Glutamatergic neuron (in vitro differentiated cells): Measurements from ENCODE around the gene SH3BP5. TPM values are rescaled to one million over a fixed set of nuclear protein-coding genes. Genes with fewer than 3 reads are reported as not detected.

Source experiments
- DNase-seq: peaks from one replicate; pipeline ENCODE4 v3.0.0; 2022
- H3K27ac Mint-ChIP-seq: one replicate; pipeline ENCODE4 v1.8.0; 2020; ENCODE audit warnings: mild to moderate bottlenecking, mixed read lengths, inconsistent platforms; ENCODE audit not compliant: unreplicated experiment
- H3K27me3 Mint-ChIP-seq: one replicate; pipeline ENCODE4 v1.8.0; 2020; ENCODE audit warnings: mild to moderate bottlenecking, moderate library complexity, mixed read lengths, inconsistent platforms; ENCODE audit not compliant: unreplicated experiment
- H3K36me3 Mint-ChIP-seq: one replicate; pipeline ENCODE4 v1.8.0; 2020; ENCODE audit warnings: mild to moderate bottlenecking, mixed read lengths, inconsistent platforms; ENCODE audit not compliant: unreplicated experiment
- H3K4me1 Mint-ChIP-seq: one replicate; pipeline ENCODE4 v1.8.0; 2020; ENCODE audit warnings: mild to moderate bottlenecking, low read depth, mixed read lengths, inconsistent platforms; ENCODE audit not compliant: unreplicated experiment
- H3K4me3 Mint-ChIP-seq: one replicate; pipeline ENCODE4 v1.8.0; 2020; ENCODE audit warnings: mild to moderate bottlenecking, mixed read lengths, inconsistent platforms; ENCODE audit not compliant: unreplicated experiment
- H3K9me3 Mint-ChIP-seq: one replicate; pipeline ENCODE4 v1.8.0; 2020; ENCODE audit warnings: mild to moderate bottlenecking, moderate library complexity, mixed read lengths, inconsistent platforms; ENCODE audit not compliant: unreplicated experiment
- long read RNA-seq: library from polyadenylated mRNA; unstranded; transcript quantifications from one replicate; pipeline ENCODE4 v2.0.0, GENCODE V29; 2020; ENCODE audit not compliant: unreplicated experiment
- total RNA-seq: library from RNA; stranded (reverse); fragmentation: NEBNext Ultra II Directional; extraction: Animal tissue kit (Norgen Biotek cat#: 25700); gene quantifications from one replicate; pipeline ENCODE4 v1.2.1, GENCODE V29; 2021; ENCODE audit not compliant: unreplicated experiment
- TF ChIP-seq, protein P1 (sequence below): fragments of 200-600 bp; sonication (generic); IDR thresholded peaks from one replicate; pipeline ENCODE4 v1.5.0; 2021; ENCODE audit not compliant: partially characterized antibody, unreplicated experiment

SH3BP5 gene, protein sequence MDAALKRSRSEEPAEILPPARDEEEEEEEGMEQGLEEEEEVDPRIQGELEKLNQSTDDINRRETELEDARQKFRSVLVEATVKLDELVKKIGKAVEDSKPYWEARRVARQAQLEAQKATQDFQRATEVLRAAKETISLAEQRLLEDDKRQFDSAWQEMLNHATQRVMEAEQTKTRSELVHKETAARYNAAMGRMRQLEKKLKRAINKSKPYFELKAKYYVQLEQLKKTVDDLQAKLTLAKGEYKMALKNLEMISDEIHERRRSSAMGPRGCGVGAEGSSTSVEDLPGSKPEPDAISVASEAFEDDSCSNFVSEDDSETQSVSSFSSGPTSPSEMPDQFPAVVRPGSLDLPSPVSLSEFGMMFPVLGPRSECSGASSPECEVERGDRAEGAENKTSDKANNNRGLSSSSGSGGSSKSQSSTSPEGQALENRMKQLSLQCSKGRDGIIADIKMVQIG
- 25.3 TPM for total RNA-seq
- long read RNA-seq, transcript SH3BP5-202 (9 exons, 2,822 nt), result major isoform, 9 of 13 reads
- long read RNA-seq, partial matches to known transcripts, result 0 of 13 reads
- long read RNA-seq, other reads (novel, unspliced or antisense), result 4 of 13 reads

DNA sequence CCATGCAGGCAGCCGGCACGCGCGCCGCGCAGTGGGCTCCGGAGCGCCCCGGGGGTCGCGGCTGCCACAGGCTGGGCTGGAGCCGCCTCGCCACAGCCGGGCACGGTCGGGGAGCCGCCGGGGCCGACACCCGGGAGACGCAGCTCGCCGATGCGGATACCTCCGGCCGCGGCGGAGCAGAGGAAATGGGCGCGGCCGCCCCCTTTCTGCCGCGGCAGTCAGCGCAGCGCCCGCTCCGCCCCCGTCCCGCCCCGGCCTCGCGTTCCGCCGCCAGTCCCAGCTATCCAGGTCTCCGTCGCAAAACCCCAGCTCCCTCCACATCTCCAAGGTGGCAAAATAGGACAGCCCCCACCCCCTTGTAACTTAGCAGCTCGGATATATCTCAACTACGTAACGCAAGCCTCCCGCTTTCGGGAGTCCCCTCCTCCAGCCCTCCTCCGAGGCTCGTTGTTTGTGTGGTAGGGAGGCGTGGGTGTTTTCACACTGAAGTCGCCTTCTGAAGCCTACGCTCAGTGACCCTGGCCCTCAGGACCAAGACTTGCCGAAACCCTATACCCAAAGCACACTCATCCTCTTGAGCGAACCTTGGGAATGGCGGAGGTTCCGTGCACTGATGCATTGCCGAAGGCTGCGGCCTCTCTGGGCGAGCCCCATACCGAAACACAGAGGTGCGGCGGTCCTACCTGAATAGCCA is at the start of gene SH3BP5:
Gene SH3BP5, minus strand, starts transcription at position 182 of the 694 bp plus-strand sequence. Its CDS starts 178 bp downstream, at position 4.
- H3K36me3 Mint-ChIP-seq, result no peaks in the 10 kb centered on the region
- TF ChIP-seq, protein P1, sequence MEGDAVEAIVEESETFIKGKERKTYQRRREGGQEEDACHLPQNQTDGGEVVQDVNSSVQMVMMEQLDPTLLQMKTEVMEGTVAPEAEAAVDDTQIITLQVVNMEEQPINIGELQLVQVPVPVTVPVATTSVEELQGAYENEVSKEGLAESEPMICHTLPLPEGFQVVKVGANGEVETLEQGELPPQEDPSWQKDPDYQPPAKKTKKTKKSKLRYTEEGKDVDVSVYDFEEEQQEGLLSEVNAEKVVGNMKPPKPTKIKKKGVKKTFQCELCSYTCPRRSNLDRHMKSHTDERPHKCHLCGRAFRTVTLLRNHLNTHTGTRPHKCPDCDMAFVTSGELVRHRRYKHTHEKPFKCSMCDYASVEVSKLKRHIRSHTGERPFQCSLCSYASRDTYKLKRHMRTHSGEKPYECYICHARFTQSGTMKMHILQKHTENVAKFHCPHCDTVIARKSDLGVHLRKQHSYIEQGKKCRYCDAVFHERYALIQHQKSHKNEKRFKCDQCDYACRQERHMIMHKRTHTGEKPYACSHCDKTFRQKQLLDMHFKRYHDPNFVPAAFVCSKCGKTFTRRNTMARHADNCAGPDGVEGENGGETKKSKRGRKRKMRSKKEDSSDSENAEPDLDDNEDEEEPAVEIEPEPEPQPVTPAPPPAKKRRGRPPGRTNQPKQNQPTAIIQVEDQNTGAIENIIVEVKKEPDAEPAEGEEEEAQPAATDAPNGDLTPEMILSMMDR, result peak; percentile 65
- peak; percentile 87 for DNase-seq
- peaks cover 7% of the 10 kb centered on the region for H3K27me3 Mint-ChIP-seq
- peaks cover 28% of the 10 kb centered on the region for H3K4me1 Mint-ChIP-seq
- H3K9me3 Mint-ChIP-seq, result peaks cover 5% of the 10 kb centered on the region
- peak within 1 kb of the TSS; percentile 90 for H3K27ac Mint-ChIP-seq
- H3K4me3 Mint-ChIP-seq, result peak within 1 kb of the TSS; percentile 99

DNA sequence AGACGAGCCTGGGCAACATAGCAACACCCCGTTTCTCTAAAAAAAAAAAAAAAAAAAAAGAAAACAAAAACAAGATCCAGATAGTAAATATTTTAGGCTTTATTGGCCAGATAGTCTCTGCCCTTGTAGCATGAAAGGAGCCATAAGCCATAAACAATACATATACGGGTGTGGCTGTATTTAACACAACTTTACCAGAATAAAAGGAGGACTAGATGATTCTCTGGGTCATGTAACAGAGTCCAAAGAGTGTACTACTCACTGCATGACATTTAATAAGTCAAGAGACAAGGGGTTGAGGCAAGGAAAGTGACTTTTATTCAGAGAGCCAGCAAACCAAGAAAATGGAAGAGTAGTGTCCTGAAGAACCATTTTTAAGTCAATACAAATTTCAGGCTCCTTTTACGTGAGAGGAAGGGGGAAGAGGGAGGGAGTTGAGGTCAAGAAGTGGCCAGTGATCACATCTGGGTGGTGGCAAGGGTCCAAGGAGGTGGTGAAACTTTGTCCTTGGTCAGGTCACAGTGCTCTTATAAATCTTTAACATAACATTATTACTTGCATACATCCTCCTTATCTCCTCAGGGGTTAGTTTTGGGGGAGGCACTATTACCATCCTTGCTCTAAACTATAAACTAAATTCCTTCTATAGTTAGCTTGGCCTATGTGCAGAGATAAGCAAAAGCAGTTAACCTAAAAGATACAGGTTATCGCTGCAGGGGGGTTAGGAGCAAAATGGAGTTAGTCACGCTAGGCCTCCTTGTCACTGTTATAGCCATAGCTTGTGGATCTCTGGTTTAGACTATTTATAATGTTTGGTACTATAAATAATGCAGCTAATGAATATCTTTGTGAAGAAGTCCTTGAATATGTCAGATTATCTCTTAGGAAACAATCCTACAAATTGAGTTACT is 48.8 kb upstream of the SH3BP5 start:
- H3K9me3 Mint-ChIP-seq, result peaks cover 4% of the 10 kb centered on the region
- H3K4me3 Mint-ChIP-seq, result no peak overlapping the region
- TF ChIP-seq, protein P1, result no peak
- peaks cover 6% of the 10 kb centered on the region for H3K36me3 Mint-ChIP-seq
- H3K4me1 Mint-ChIP-seq, result peaks cover 2% of the 10 kb centered on the region
- peaks cover 2% of the 10 kb centered on the region for H3K27me3 Mint-ChIP-seq
- DNase-seq, result no peak
- H3K27ac Mint-ChIP-seq, result no peak overlapping the region

DNA sequence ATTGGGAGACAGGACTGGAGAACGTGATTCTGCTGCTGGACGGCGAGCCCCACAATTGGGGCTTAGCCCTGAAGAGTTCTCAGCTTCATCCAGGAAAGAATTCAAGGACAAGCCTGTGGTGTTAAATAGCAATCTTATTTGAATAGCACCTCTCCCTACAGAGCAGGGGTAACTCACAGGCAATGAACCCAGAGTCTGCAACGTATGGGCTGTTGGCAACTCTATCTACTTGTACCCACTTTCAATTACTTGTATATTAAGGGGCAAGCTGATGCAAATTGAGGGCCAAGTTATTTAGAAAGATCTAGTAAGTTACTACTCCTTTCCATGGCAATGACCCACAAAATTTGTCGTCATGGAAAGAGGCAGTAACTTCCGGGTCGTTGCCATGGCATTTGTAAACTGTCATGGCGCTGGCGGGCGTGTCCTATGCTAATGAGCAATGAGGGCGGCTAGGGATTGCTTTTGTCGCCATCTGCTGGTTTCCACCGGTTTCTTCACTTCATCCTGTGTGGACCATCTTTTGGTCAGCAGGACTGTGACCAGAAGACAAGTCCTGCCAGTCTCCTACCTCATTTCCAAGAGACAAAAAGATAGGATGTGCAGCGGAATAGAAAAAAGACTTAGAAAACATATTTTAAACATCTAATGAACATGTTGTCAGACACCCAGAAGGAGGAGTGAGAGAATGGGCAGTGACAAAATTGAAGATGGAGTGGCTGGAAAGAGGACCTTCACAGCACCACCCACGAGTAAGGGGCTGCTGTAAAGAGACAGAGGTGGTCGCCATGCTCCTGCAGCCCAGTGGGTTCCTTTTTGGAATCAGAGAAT is 45.8 kb upstream of the SH3BP5 start:
- Mint-ChIP-seq H3K4me3 (no peak overlapping the region), H3K4me1 (peaks cover 2% of the 10 kb centered on the region)

More for the DNA sequence above, 45.8 kb upstream of the SH3BP5 start:
- Mint-ChIP-seq H3K9me3 (peaks cover 1% of the 10 kb centered on the region), H3K27me3 (no peaks in the 10 kb centered on the region), H3K27ac (no peak overlapping the region), H3K36me3 (no peaks in the 10 kb centered on the region)
- TF ChIP-seq, protein P1, result peak; percentile 67
- peak; percentile 90 for DNase-seq
